B cell (primary cell): ENCODE data around the gene IFNG. TPM values are rescaled to one million over a fixed set of nuclear protein-coding genes. Genes with fewer than 3 reads are reported as not detected.

Experiments used
- ATAC-seq: fragments of 200-7000 bp; cut with Tn5 transposase; one replicate; pipeline ENCODE4 v1.10.0; 2021; ENCODE audit warnings: low read depth, mild to moderate bottlenecking, moderate number of reproducible peaks, moderate library complexity
- CTCF ChIA-PET: fragments of 350-600 bp; sonication (Branson Sonifier 250); formaldehyde crosslinking; loops from one replicate; lab custom pipeline; 2021; ENCODE audit warnings: antibody characterized with exemption, inconsistent platforms; lab: Charles Lee
- POLR2A ChIA-PET: fragments of 350-600 bp; sonication (Branson Sonifier 250); formaldehyde crosslinking; loops from one replicate; lab custom pipeline; 2021; ENCODE audit warnings: antibody characterized with exemption; lab: Charles Lee
- DNase-seq: peaks from one replicate; pipeline ENCODE4 v3.0.0; 2013
- H2AFZ ChIP-seq: 2 replicates; pipeline ENCODE4 v1.6.1; 2012; ENCODE audit warnings: mild to moderate bottlenecking, low read depth, low read length; ENCODE audit not compliant: insufficient read depth, poor library complexity, severe bottlenecking
- H3K27ac ChIP-seq, 2 donors: 1 replicate in 1 of 2; 2 replicates in 1 of 2; pipeline ENCODE4 v1.5.1; 2012 to 2013; ENCODE audit warnings: low read length in 2 of 2, mild to moderate bottlenecking in 2 of 2, moderate library complexity in 1 of 2
- H3K27me3 ChIP-seq, 4 experiments: fragments of 200-600 bp in 1 of 4; sonication (generic) in 1 of 4; replicated peaks in 1 of 4; 1 replicate in 2 of 4; 2 replicates in 2 of 4; pipeline versions ENCODE4 v1.6.1 to v1.7.0; 2013 to 2016; ENCODE audit warnings: low read length in 3 of 4, mild to moderate bottlenecking in 2 of 4, mixed read lengths in 1 of 4, moderate library complexity in 1 of 4; ENCODE audit not compliant: insufficient read depth in 4 of 4, control insufficient read depth in 3 of 4; ENCODE audit errors: control extremely low read depth in 1 of 4
- H3K36me3 ChIP-seq, 2 experiments: replicated peaks in 1 of 2; 1 replicate in 1 of 2; 2 replicates in 1 of 2; pipeline versions ENCODE4 v1.6.1 to v1.7.1; 2013; ENCODE audit warnings: low read length in 1 of 2; ENCODE audit not compliant: insufficient read depth in 2 of 2, control insufficient read depth in 1 of 2; ENCODE audit errors: control extremely low read depth in 1 of 2, extremely low read depth in 1 of 2
- H3K4me1 ChIP-seq, 2 donors: fragments of 200-600 bp in 1 of 2; sonication (generic) in 1 of 2; 1 replicate in 1 of 2; 2 replicates in 1 of 2; pipeline versions ENCODE4 v1.5.1 to v1.6.1; 2013 to 2017; ENCODE audit warnings: low read length in 2 of 2; ENCODE audit not compliant: control insufficient read depth in 2 of 2, insufficient read depth in 2 of 2
- H3K4me2 ChIP-seq: replicated peaks from 2 replicates; pipeline ENCODE3; 2012; ENCODE audit warnings: mild to moderate bottlenecking, low read depth, low read length; ENCODE audit not compliant: poor library complexity, severe bottlenecking
- H3K4me3 ChIP-seq, 5 experiments: fragments of 200-600 bp in 1 of 5; sonication (generic) in 1 of 5; 1 replicate in 3 of 5; 2 replicates in 2 of 5; pipeline versions ENCODE4 v1.5.1 to v1.7.0; 2011 to 2016; ENCODE audit warnings: low read length in 4 of 5, mild to moderate bottlenecking in 4 of 5, low read depth in 2 of 5, control low read depth in 1 of 5, moderate library complexity in 1 of 5; ENCODE audit not compliant: insufficient read depth in 1 of 5; ENCODE audit errors: control extremely low read depth in 1 of 5, extremely low read depth in 1 of 5
- H3K79me2 ChIP-seq: fragments of 200-600 bp; sonication (generic); one replicate; pipeline ENCODE4 v1.6.0; 2016; ENCODE audit warnings: low read length; ENCODE audit not compliant: control insufficient read depth, insufficient read depth
- H3K9ac ChIP-seq: fragments of 200-600 bp; sonication (generic); 2 replicates; pipeline ENCODE4 v1.6.1; 2017; ENCODE audit warnings: mild to moderate bottlenecking, low read length, moderate library complexity
- H3K9me3 ChIP-seq, 3 donors: one replicate each; pipeline versions ENCODE4 v1.6.1 to v1.7.1; 2013; ENCODE audit warnings: low read length in 2 of 3; ENCODE audit not compliant: control insufficient read depth in 2 of 3, insufficient read depth in 1 of 3; ENCODE audit errors: control extremely low read depth in 1 of 3
- H4K20me1 ChIP-seq: 2 replicates; pipeline ENCODE4 v1.6.0; 2012; ENCODE audit warnings: mild to moderate bottlenecking, low read length; ENCODE audit not compliant: insufficient read depth, control insufficient read depth, poor library complexity, severe bottlenecking
- H3K27ac Mint-ChIP-seq: one replicate; pipeline ENCODE4 v1.8.0; 2021; ENCODE audit warnings: mixed read lengths
- H3K27me3 Mint-ChIP-seq: one replicate; pipeline ENCODE4 v1.8.0; 2021; ENCODE audit warnings: mixed read lengths
- H3K4me1 Mint-ChIP-seq: one replicate; pipeline ENCODE4 v1.8.0; 2021; ENCODE audit warnings: mixed read lengths
- H3K4me3 Mint-ChIP-seq: one replicate; pipeline ENCODE4 v1.8.0; 2021; ENCODE audit warnings: mixed read lengths
- H3K9me3 Mint-ChIP-seq: one replicate; pipeline ENCODE4 v1.8.0; 2022; ENCODE audit warnings: mixed read lengths; ENCODE audit not compliant: insufficient read depth
- CTCF ChIP-seq: fragments of 200-600 bp; IDR thresholded peaks from one replicate; pipeline ENCODE4 v1.8.0; 2022; ENCODE audit warnings: antibody characterized with exemption, mild to moderate bottlenecking
- EZH2 ChIP-seq: IDR thresholded peaks from 2 replicates; pipeline ENCODE4 v1.6.1; 2012; ENCODE audit warnings: borderline replicate concordance, low read depth, mild to moderate bottlenecking, moderate library complexity, low read length; ENCODE audit not compliant: insufficient read depth, poor library complexity, severe bottlenecking
- WGBS: methylation state at CpG from one replicate; pipeline ENCODE4 v1.1.5; 2013; ENCODE audit warnings: missing lambda C conversion rate; ENCODE audit not compliant: insufficient coverage; 5-methylcytosine and 5-hydroxymethylcytosine counted together
- intact Hi-C: fragments of 100-400 bp; cut with micrococcal nuclease; formaldehyde crosslinking; loops from one replicate; pipeline ENCODE4 v1.10.0; 2022
- polyA plus RNA-seq: library from polyadenylated mRNA; depleted of rRNA; stranded (reverse); fragments of >200 nt; gene quantifications from 2 replicates; pipeline ENCODE4 v1.2.3, GENCODE V29; 2012
- total RNA-seq, 2 donors: library from RNA; stranded (reverse); fragments of 120-200 nt in 1 of 2; gene quantifications; 1 replicate in 1 of 2; 2 replicates in 1 of 2; pipeline versions ENCODE4 v1.2.3 to v1.2.4, GENCODE V29; 2013 to 2022

IFNG gene
- total and polyA plus RNA-seq, 2 donors (not counting 1 experiment from before 2014, with no cell fraction given) = 0.24 TPM; not detected in 1

- H3K79me2 ChIP-seq = no peaks in the 10 kb centered on the region
- ChIA-PET POLR2A (no interaction called here), CTCF (no interaction called here)
- no peaks in the 10 kb centered on the region for H3K4me1 ChIP-seq
- H3K9me3 ChIP-seq = peaks cover 0 to 10% (median 6%) of the 10 kb centered on the region in 3 donors
- no peak overlapping the region for H3K4me3 ChIP-seq
- H4K20me1 ChIP-seq = no peaks in the 10 kb centered on the region
- no peak overlapping the region for H3K4me3 Mint-ChIP-seq
- 100% methylated on average over 1 of the region's 3 CpGs for WGBS
- ATAC-seq (no peak), DNase-seq (no peak)
- TF ChIP-seq EZH2 (no peak), CTCF (no peak)
- H3K4me1 Mint-ChIP-seq = peaks cover 1% of the 10 kb centered on the region
- no peaks in the 10 kb centered on the region for H3K27me3 ChIP-seq
- intact Hi-C loops = no loop called here
- H3K27me3 Mint-ChIP-seq = no peaks in the 10 kb centered on the region
- H3K9ac ChIP-seq = no peak overlapping the region
- H3K9me3 Mint-ChIP-seq = peaks cover 4% of the 10 kb centered on the region
- no peak overlapping the region for H3K27ac ChIP-seq
- H3K36me3 ChIP-seq = no peaks in the 10 kb centered on the region
- H2AFZ ChIP-seq = no peak overlapping the region
- no peak overlapping the region for H3K4me2 ChIP-seq
- H3K27ac Mint-ChIP-seq = no peak overlapping the region
Measured at GRCh38 chr12:68135520-68135919, 24.0 kb downstream of the IFNG start.

GRCh38 chr12:68131867-68132414, 27.6 kb downstream of the IFNG start:
- Mint-ChIP-seq H3K27ac (no peak overlapping the region), H3K4me3 (no peak overlapping the region), H3K27me3 (no peaks in the 10 kb centered on the region), H3K4me1 (no peaks in the 10 kb centered on the region), H3K9me3 (peaks cover 19% of the 10 kb centered on the region)
- Histone ChIP-seq H3K27me3 (no peaks in the 10 kb centered on the region), H3K36me3 (no peaks in the 10 kb centered on the region), H4K20me1 (no peaks in the 10 kb centered on the region), H3K27ac (no peak overlapping the region), H3K79me2 (no peaks in the 10 kb centered on the region), H3K9ac (no peak overlapping the region), H3K4me1 (no peaks in the 10 kb centered on the region), H2AFZ (no peak overlapping the region), H3K9me3 (peaks cover 2 to 20% (median 12%) of the 10 kb centered on the region in 3 donors), H3K4me2 (no peak overlapping the region), H3K4me3 (no peak overlapping the region)
- intact Hi-C loops = no loop called here
- ChIA-PET CTCF (interaction anchor here (0.8 kb wide), 1 partner anchor 91 kb away, joined by 3 read pairs; no protein-coding TSS in a partner anchor), POLR2A (no interaction called here)
- ATAC-seq (no peak), DNase-seq (no peak)
- TF ChIP-seq CTCF = no peak
- TF ChIP-seq EZH2 = no peak
- WGBS = 99% methylated on average over 5 of the region's 5 CpGs
